ENCODE results near the gene LRCH1.

DNA sequence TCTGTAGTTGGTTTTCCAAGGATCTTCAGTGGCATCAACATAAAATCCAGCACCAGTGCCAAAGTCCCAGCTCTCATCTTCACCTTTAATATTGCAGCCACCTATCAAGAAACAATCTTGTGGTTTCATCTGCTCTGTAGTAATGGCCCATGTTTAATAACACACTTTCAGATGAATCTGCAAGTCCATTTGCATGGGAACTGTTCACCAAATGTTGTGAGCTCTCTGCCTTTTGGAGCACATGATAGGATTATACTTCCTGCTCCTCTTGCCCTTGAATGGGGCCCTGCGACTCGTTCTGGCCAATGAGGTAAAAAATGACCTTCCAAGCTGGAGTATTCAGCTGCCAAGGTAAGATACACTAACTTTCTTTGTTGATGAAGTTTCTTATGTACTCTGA lies 229.7 kb downstream of the LRCH1 start:
- TF ChIP-seq, protein P1, sequence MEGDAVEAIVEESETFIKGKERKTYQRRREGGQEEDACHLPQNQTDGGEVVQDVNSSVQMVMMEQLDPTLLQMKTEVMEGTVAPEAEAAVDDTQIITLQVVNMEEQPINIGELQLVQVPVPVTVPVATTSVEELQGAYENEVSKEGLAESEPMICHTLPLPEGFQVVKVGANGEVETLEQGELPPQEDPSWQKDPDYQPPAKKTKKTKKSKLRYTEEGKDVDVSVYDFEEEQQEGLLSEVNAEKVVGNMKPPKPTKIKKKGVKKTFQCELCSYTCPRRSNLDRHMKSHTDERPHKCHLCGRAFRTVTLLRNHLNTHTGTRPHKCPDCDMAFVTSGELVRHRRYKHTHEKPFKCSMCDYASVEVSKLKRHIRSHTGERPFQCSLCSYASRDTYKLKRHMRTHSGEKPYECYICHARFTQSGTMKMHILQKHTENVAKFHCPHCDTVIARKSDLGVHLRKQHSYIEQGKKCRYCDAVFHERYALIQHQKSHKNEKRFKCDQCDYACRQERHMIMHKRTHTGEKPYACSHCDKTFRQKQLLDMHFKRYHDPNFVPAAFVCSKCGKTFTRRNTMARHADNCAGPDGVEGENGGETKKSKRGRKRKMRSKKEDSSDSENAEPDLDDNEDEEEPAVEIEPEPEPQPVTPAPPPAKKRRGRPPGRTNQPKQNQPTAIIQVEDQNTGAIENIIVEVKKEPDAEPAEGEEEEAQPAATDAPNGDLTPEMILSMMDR (IDR thresholded peaks at IDR 0.05), result no peak
- TF ChIP-seq, protein P2, sequence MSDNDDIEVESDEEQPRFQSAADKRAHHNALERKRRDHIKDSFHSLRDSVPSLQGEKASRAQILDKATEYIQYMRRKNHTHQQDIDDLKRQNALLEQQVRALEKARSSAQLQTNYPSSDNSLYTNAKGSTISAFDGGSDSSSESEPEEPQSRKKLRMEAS (IDR thresholded peaks at IDR 0.05; ENCODE audit: low read depth), result no peak
- TF ChIP-seq, protein P3, sequence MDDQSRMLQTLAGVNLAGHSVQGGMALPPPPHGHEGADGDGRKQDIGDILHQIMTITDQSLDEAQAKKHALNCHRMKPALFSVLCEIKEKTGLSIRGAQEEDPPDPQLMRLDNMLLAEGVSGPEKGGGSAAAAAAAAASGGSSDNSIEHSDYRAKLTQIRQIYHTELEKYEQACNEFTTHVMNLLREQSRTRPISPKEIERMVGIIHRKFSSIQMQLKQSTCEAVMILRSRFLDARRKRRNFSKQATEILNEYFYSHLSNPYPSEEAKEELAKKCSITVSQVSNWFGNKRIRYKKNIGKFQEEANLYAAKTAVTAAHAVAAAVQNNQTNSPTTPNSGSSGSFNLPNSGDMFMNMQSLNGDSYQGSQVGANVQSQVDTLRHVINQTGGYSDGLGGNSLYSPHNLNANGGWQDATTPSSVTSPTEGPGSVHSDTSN (IDR thresholded peaks at IDR 0.05), result no peak
- TF ChIP-seq EP300 (IDR thresholded peaks at IDR 0.05; ENCODE audit: borderline replicate concordance in 1 of 2, low read depth in 1 of 2, low read length in 1 of 2) (no peak), SMC3 (IDR thresholded peaks at IDR 0.05; ENCODE audit: low read depth, low read length) (no peak), POLR2AphosphoS5 (IDR thresholded peaks at IDR 0.05; ENCODE audit: low read depth, low read length) (no peak), EZH2phosphoT487 (IDR thresholded peaks at IDR 0.05; ENCODE audit: borderline replicate concordance, low read depth) (no peak), ELF1 (IDR thresholded peaks at IDR 0.05) (no peak), TAF1 (IDR thresholded peaks at IDR 0.05; ENCODE audit: borderline replicate concordance, low read depth, low read length) (no peak), YY1 (IDR thresholded peaks at IDR 0.05; ENCODE audit: low read depth) (no peak)

All from SK-N-SH (cell line).